SH-SY5Y (cell line): ENCODE data around the gene SFT2D2.

Experiments used
- GATA2 ChIP-seq: IDR thresholded peaks from 2 replicates; pipeline ENCODE4 v1.6.1; 2011; ENCODE audit warnings: mild to moderate bottlenecking, low read depth, low read length
- GATA3 ChIP-seq: IDR thresholded peaks from 2 replicates; pipeline ENCODE4 v1.6.1; 2011; ENCODE audit warnings: low read depth, mild to moderate bottlenecking, low read length, moderate library complexity

The SFT2D2 gene

GRCh38 chr1:168281603-168282325 lies 56.0 kb downstream of the SFT2D2 start:
- no peak for TF ChIP-seq GATA2
- TF ChIP-seq GATA3 = no peak

- TF ChIP-seq GATA3 (no peak), GATA2 (no peak)
Observed at GRCh38 chr1:168285521-168285790, 59.7 kb downstream of the SFT2D2 start.

- TF ChIP-seq GATA3 (no peak), GATA2 (no peak)
Observed at GRCh38 chr1:168285971-168286927, 60.4 kb downstream of the SFT2D2 start.

- TF ChIP-seq GATA2 (no peak), GATA3 (no peak)
Observed at GRCh38 chr1:168287237-168287664, 61.4 kb downstream of the SFT2D2 start.

GRCh38 chr1:168288311-168289052 lies 62.7 kb downstream of the SFT2D2 start:
- no peak for TF ChIP-seq GATA3
- no peak for TF ChIP-seq GATA2

GRCh38 chr1:168291222-168291837 lies 65.5 kb downstream of the SFT2D2 start:
- no peak for TF ChIP-seq GATA3
- TF ChIP-seq GATA2 = no peak

- TF ChIP-seq GATA3 = no peak
- no peak for TF ChIP-seq GATA2
Observed at GRCh38 chr1:168293356-168293755, 67.6 kb downstream of the SFT2D2 start.

GRCh38 chr1:168295411-168296114 lies 69.8 kb downstream of the SFT2D2 start:
- TF ChIP-seq GATA2 (no peak), GATA3 (no peak)

GRCh38 chr1:168297019-168297730 lies 71.4 kb downstream of the SFT2D2 start:
- TF ChIP-seq GATA3 = no peak
- TF ChIP-seq GATA2 = no peak

GRCh38 chr1:168298446-168298845 lies 72.6 kb downstream of the SFT2D2 start:
- no peak for TF ChIP-seq GATA3

- no peak for TF ChIP-seq GATA3
Observed at GRCh38 chr1:168300626-168301025, 74.8 kb downstream of the SFT2D2 start.

- TF ChIP-seq GATA2 (no peak), GATA3 (no peak)
Observed at GRCh38 chr1:168301664-168302320, 76.0 kb downstream of the SFT2D2 start.
